Skeletal muscle tissue (tissue), 4 donors: Measurements from ENCODE around the gene TMEM234. TPM values are rescaled to one million over a fixed set of nuclear protein-coding genes. Genes with fewer than 3 reads are reported as not detected.

Source experiments
- H3K27ac ChIP-seq: one replicate; pipeline ENCODE4 v1.7.0; 2013; ENCODE audit warnings: mild to moderate bottlenecking, low read depth, low read length, inconsistent platforms
- H3K27me3 ChIP-seq, 3 donors: one replicate each; pipeline ENCODE4 v1.7.0; 2013; ENCODE audit warnings: low read length in 3 of 3; ENCODE audit not compliant: control insufficient read depth in 3 of 3, insufficient read depth in 3 of 3
- H3K36me3 ChIP-seq, 3 donors: one replicate each; pipeline ENCODE4 v1.7.0; 2013; ENCODE audit warnings: low read length in 3 of 3; ENCODE audit not compliant: control insufficient read depth in 3 of 3, insufficient read depth in 3 of 3
- H3K4me1 ChIP-seq, 3 donors: one replicate each; pipeline ENCODE4 v1.7.0; 2013; ENCODE audit warnings: low read length in 3 of 3, mild to moderate bottlenecking in 3 of 3; ENCODE audit not compliant: control insufficient read depth in 3 of 3, insufficient read depth in 3 of 3
- H3K4me3 ChIP-seq, 3 donors: one replicate each; pipeline ENCODE4 v1.7.0; 2013; ENCODE audit warnings: low read length in 3 of 3
- H3K9ac ChIP-seq, 3 donors: one replicate each; pipeline ENCODE4 v1.7.0; 2013; ENCODE audit warnings: low read length in 3 of 3, mild to moderate bottlenecking in 3 of 3, moderate library complexity in 2 of 3, low read depth in 1 of 3
- H3K9me3 ChIP-seq, 3 donors: one replicate each; pipeline ENCODE4 v1.7.0; 2013; ENCODE audit warnings: low read length in 3 of 3; ENCODE audit not compliant: control insufficient read depth in 3 of 3
- total RNA-seq: library from RNA; depleted of rRNA; stranded (reverse); fragments of >200 nt; gene quantifications from one replicate; pipeline ENCODE4 v1.2.3, GENCODE V29; 2014
- donor health status: Osteomylitis.

Gene TMEM234
- total RNA-seq, 1 donor from 2014 or later, result 10.4 TPM

DNA sequence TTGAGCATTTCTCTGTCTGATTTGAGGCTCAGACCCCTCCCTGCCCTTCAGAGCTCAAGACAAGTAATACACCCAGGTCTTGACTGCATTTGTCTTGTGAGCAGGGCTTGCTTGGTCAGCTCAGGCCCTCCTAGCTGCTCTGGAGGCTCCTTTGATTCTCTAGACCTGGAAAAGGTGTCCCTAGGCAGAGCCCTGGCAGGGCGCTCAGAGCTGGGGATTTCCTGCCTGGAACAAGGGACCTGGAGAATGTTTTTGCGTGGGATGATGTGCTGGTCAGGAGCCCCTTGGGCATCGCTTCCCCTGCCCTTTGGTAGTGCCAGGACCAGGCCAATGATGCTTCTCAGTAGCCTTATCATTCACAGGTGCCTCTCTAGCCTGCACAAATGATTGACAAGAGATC, 26.6 kb downstream of the TMEM234 start:
- H3K4me3 ChIP-seq, result no peak overlapping the region
- H3K36me3 ChIP-seq, result peaks cover 60 to 72% (median 66%) of the 10 kb centered on the region in 3 donors
- H3K9ac ChIP-seq, result no peak overlapping the region
- H3K4me1 ChIP-seq, result peaks cover 36 to 50% (median 47%) of the 10 kb centered on the region in 3 donors
- H3K27ac ChIP-seq, result no peak overlapping the region
- H3K9me3 ChIP-seq, result no peaks in the 10 kb centered on the region
- no peaks in the 10 kb centered on the region for H3K27me3 ChIP-seq

DNA sequence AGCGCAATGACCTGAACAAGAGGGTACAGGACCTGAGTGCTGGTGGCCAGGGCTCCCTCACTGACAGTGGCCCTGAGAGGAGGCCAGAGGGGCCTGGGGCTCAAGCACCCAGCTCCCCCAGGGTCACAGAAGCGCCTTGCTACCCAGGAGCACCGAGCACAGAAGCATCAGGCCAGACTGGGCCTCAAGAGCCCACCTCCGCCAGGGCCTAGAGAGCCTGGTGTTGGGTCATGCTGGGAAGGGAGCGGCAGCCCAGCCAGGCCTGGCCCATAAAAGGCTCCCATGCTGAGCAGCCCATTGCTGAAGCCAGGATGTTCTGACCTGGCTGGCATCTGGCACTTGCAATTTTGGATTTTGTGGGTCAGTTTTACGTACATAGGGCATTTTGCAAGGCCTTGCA, 27.2 kb downstream of the TMEM234 start:
- Histone ChIP-seq H3K27me3 (no peaks in the 10 kb centered on the region), H3K4me3 (no peak overlapping the region), H3K9ac (no peak overlapping the region), H3K9me3 (no peaks in the 10 kb centered on the region), H3K4me1 (peaks cover 31 to 45% (median 42%) of the 10 kb centered on the region in 3 donors), H3K27ac (no peak overlapping the region), H3K36me3 (peaks cover 66 to 78% (median 71%) of the 10 kb centered on the region in 3 donors)

DNA sequence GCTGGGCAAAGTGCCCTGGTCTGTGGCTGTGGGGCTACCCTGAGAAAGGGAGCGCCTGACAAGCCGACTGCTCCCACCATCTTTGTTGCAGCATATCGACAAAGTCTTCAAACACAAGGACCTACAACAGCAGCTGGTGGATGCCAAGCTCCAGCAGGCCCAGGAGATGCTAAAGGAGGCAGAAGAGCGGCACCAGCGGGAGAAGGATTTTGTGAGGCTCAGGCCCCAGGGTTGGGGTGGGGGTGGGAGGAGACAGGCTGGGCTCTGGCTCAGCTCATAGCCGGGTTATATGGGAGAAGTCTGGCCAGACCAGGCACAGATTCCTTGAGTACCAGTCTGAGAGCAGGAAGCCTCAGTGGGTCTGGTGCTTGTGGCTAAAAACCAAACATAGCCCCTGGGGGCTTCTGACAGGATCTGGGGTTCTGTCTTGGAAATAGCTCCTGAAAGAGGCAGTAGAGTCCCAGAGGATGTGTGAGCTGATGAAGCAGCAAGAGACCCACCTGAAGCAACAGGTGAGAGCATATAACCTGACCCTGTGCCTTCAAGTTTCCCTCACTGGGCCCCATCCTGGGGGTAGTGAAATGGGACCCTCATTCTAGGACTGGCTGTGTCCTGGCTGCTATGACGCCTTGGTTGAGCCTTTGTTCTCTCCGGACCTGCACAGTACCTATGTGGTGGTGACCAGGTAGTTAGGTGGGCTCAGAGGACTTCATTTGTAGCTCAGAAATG, 29.8 kb downstream of the TMEM234 start:
- no peaks in the 10 kb centered on the region for H3K9me3 ChIP-seq
- H3K4me3 ChIP-seq, result no peak overlapping the region
- H3K27me3 ChIP-seq, result no peaks in the 10 kb centered on the region
- peaks cover 5 to 21% (median 16%) of the 10 kb centered on the region in 3 donors for H3K4me1 ChIP-seq
- H3K27ac ChIP-seq, result no peak overlapping the region
- peak overlapping the region in 1 of 3 donors; percentile 12 for H3K9ac ChIP-seq
- peaks cover 89 to 97% (median 89%) of the 10 kb centered on the region in 3 donors for H3K36me3 ChIP-seq

DNA sequence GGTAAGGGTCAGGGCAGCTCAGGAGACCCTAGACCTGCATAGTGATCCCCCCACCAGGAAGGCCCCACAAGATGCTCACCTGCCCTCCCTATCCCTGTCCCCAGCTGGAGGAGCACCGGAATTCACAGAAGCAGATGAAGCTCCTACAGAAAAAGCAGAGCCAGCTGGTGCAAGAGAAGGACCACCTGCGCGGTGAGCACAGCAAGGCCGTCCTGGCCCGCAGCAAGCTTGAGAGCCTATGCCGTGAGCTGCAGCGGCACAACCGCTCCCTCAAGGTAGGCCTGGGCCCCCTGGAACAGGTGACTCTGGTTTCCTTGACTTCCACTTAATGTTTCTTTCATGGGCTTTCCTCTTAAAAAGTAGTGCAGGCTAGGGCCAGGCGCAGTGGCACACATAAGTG, 34.3 kb downstream of the TMEM234 start:
- H3K27ac ChIP-seq, result no peak overlapping the region
- H3K27me3 ChIP-seq, result no peaks in the 10 kb centered on the region
- H3K4me3 ChIP-seq, result no peak overlapping the region
- peaks cover 13 to 16% (median 14%) of the 10 kb centered on the region in 3 donors for H3K4me1 ChIP-seq
- H3K9me3 ChIP-seq, result no peaks in the 10 kb centered on the region
- H3K36me3 ChIP-seq, result peaks cover 68 to 81% (median 77%) of the 10 kb centered on the region in 3 donors
- peak overlapping the region in 1 of 3 donors; percentile 16 for H3K9ac ChIP-seq

DNA sequence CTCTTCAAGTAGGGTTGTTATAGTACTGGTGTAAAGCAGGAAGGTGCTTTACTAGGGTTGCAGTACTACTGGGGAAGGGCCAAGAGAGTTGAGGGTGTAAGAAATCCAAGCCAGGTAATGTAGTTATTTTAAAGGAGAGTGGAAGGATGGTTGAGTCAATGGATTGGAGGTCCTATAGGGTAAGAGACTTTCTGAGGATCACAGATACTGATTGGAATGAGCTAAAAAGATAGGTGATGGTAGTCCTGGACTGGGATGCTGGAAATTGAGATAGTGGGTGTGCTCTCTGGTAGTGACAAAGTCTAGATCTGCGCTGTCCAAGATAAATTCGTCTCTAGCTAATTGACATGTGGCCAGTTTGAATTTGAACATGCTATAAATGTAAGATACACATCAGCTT, 35.7 kb downstream of the TMEM234 start:
- peaks cover 58 to 72% (median 70%) of the 10 kb centered on the region in 3 donors for H3K36me3 ChIP-seq
- H3K9me3 ChIP-seq, result no peaks in the 10 kb centered on the region
- peaks cover 20 to 24% (median 21%) of the 10 kb centered on the region in 3 donors for H3K4me1 ChIP-seq
- H3K9ac ChIP-seq, result no peak overlapping the region
- no peaks in the 10 kb centered on the region for H3K27me3 ChIP-seq
- no peak overlapping the region for H3K4me3 ChIP-seq
- H3K27ac ChIP-seq, result no peak overlapping the region

DNA sequence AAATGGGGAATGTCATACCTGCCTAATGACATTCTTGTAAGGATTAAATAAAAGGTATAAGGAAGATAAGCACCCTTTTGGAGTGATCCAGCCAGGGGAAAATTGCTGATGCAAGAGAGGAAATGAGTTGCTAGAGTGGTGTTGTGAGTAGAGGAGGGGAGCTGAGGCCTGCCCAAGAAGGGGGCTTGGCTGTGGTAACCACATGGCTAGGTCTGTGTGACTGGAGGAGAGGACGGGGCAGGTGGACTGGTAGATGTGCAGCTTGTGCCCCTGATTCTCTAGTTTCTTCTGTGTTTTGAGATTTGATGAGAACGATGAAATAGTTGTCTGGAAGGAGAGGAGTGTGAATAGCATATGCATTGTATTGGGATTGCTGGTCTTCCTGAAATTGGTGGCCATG, 36.1 kb downstream of the TMEM234 start:
- Histone ChIP-seq H3K27me3 (no peaks in the 10 kb centered on the region), H3K9me3 (no peaks in the 10 kb centered on the region), H3K36me3 (peaks cover 56 to 72% (median 70%) of the 10 kb centered on the region in 3 donors), H3K9ac (no peak overlapping the region), H3K4me3 (no peak overlapping the region), H3K4me1 (peaks cover 25 to 28% (median 25%) of the 10 kb centered on the region in 3 donors), H3K27ac (no peak overlapping the region)

DNA sequence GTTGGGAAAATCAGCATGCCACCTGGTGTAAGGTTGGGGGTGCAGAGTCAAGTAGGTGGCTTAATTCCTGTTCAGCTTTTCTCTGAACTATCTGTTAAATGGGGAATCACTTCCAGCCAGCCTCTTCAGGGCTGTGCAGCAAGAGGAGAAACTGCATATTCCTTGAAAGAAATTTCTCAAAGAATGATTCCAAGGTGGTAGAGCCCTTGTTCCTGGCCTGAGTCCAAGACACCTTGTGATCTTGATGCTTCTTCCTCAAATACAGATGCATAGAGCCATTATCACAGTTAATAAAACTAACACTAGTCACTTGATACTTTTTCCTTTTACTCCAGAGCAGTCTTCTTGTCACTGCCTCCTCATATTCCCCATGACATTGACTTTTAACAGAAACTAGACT, 37.5 kb downstream of the TMEM234 start:
- Histone ChIP-seq H3K27ac (no peak overlapping the region), H3K4me3 (no peak overlapping the region), H3K27me3 (no peaks in the 10 kb centered on the region), H3K4me1 (peaks cover 33 to 39% (median 33%) of the 10 kb centered on the region in 3 donors), H3K9ac (no peak overlapping the region), H3K9me3 (no peaks in the 10 kb centered on the region), H3K36me3 (peaks cover 44 to 58% (median 58%) of the 10 kb centered on the region in 3 donors)

DNA sequence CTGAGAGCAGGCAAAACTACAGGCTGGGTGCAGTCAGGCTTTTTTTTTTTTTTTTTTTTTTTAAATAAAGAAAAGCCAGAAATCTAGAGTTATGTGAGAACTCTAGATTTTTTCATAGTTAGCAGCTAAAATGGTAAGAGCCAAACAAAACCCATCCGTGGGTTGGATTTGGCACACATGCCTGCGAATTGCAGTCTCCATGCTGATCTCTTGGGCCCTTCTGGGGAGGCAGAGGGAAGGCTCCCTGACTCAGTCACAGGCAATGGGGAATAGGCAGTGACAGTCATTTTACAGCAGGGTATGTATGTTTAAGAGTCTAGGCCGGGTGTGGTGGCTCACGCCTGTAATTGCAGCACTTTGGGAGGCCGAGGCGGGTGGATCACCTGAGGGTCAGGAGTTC, 40.1 kb downstream of the TMEM234 start:
- no peaks in the 10 kb centered on the region for H3K9me3 ChIP-seq
- peak overlapping the region in 2 of 3 donors; percentile 57 to 92 for H3K9ac ChIP-seq
- H3K4me3 ChIP-seq, result peak overlapping the region in 1 of 3 donors; percentile 49
- no peaks in the 10 kb centered on the region for H3K27me3 ChIP-seq
- H3K36me3 ChIP-seq, result peaks cover 22 to 34% (median 32%) of the 10 kb centered on the region in 3 donors
- H3K27ac ChIP-seq, result no peak overlapping the region
- H3K4me1 ChIP-seq, result peaks cover 41 to 50% (median 42%) of the 10 kb centered on the region in 3 donors

DNA sequence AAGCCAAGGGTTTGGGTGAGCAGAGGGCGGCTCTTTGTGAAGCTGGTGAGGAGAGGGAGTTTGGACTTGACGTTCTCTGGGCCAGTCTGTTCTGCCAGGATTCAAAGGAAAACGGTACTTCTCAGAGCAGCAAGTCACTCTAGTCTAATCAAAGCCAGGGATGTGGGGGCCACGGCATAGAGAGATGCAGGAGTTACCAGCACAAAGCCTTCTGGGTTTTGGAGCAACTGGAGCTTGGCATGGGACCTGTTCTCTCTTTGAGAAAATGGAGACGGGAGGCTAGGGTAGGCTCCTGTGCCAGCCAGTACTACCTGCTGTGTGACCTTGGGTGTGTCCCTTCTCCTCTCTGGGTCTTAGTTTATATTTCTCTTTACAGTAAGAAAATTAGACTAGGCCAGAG, 40.6 kb downstream of the TMEM234 start:
- Histone ChIP-seq H3K9me3 (no peaks in the 10 kb centered on the region), H3K27ac (no peak overlapping the region), H3K27me3 (no peaks in the 10 kb centered on the region), H3K4me3 (peak overlapping the region; percentile 49 to 88 (median 83)), H3K36me3 (peaks cover 18 to 31% (median 28%) of the 10 kb centered on the region in 3 donors), H3K9ac (peak overlapping the region; percentile 49 to 97 (median 92)), H3K4me1 (peaks cover 41 to 50% (median 42%) of the 10 kb centered on the region in 3 donors)

DNA sequence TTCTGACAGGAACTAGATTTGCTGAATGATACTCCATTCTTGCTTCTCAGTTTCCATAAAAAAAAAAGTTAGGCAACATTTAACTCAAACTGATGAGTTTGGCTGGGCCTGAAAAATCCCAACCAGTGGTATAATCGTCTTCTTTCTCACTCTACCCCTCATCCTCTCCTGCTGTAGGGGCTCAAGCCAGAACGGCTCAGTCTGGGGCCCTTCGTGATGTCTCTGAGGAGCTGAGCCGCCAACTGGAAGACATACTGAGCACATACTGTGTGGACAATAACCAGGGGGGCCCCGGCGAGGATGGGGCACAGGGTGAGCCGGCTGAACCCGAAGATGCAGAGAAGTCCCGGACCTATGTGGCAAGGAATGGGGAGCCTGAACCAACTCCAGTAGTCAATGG, 41.1 kb downstream of the TMEM234 start:
- Histone ChIP-seq H3K4me3 (peak overlapping the region; percentile 80 to 88 (median 83)), H3K9ac (peak overlapping the region; percentile 89 to 97 (median 92)), H3K27me3 (no peaks in the 10 kb centered on the region), H3K27ac (peak overlapping the region; percentile 96), H3K36me3 (peaks cover 15 to 26% (median 23%) of the 10 kb centered on the region in 3 donors), H3K4me1 (peaks cover 39 to 46% (median 40%) of the 10 kb centered on the region in 3 donors), H3K9me3 (no peaks in the 10 kb centered on the region)
